Muscle of leg (tissue), 11 donors: ENCODE data around the gene CENPP. TPM values are rescaled to one million over a fixed set of nuclear protein-coding genes. Genes with fewer than 3 reads are reported as not detected.

Experiments used
- DNase-seq: peaks from one replicate; pipeline ENCODE4 v3.0.0; 2013
- H3K27ac ChIP-seq: one replicate; pipeline ENCODE4 v1.5.1; 2013; ENCODE audit warnings: mild to moderate bottlenecking, low read length, control low read depth
- H3K27me3 ChIP-seq: one replicate; pipeline ENCODE4 v1.6.1; 2013; ENCODE audit warnings: low read length; ENCODE audit not compliant: control insufficient read depth, insufficient read depth
- H3K36me3 ChIP-seq: one replicate; pipeline ENCODE4 v1.6.1; 2013; ENCODE audit warnings: low read length; ENCODE audit not compliant: control insufficient read depth, insufficient read depth
- H3K4me1 ChIP-seq: one replicate; pipeline ENCODE4 v1.6.1; 2013; ENCODE audit warnings: low read length; ENCODE audit not compliant: control insufficient read depth, insufficient read depth
- H3K4me3 ChIP-seq: one replicate; pipeline ENCODE4 v1.5.1; 2013; ENCODE audit warnings: low read length, control low read depth
- H3K9me3 ChIP-seq: replicated peaks from 2 replicates; pipeline ENCODE4 v1.6.1; 2013; ENCODE audit warnings: low read depth, low read length; ENCODE audit not compliant: control insufficient read depth
- WGBS: methylation state at CpG from one replicate; pipeline ENCODE4 v1.1.5; 2013; ENCODE audit warnings: missing lambda C conversion rate; ENCODE audit not compliant: insufficient coverage; 5-methylcytosine and 5-hydroxymethylcytosine counted together
- polyA plus RNA-seq, 8 donors: library from polyadenylated mRNA; unstranded; fragments of 120-200 nt; gene quantifications; one replicate each; pipeline versions ENCODE4 v1.2.1 to v1.2.3, GENCODE V29; 2013; ENCODE audit warnings: inconsistent platforms in 1 of 8, low replicate concordance in 1 of 8; ENCODE audit not compliant: insufficient read length in 8 of 8, insufficient read depth in 1 of 8
- total RNA-seq: library from RNA; stranded (reverse); fragments of 120-200 nt; gene quantifications from one replicate; pipeline ENCODE4 v1.2.4, GENCODE V29; 2013

Gene CENPP
- total and polyA plus RNA-seq, 9 donors, result 3.6 to 6.4 (median 5.5) TPM

DNA sequence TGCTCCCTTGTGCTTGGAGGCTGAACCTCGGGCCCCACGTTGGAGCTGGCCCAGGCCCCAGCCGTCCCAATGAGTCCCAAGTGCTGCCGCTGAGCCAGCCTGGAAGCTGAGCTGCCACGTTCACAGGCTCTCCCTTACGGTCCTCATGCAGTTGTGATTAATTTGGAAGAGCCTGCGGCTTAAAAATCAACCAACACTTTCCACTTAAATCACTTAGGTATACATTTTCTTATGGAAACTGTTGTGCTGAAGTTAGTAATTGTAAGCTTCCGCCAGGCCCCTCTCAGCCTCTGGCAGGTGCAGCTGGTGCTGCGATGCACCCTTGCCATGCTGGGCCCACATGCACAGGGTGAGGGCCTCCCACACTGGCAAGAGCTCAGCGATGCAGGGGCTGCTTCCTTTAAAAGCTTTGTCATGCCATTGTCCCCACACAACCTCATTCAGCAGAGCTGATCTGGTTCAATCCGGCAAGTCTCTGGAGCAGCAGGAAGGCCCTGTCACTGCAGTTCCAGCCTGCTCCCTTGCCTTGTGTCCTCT lies 283.2 kb downstream of the CENPP start:
- Histone ChIP-seq H3K4me1 (peaks cover 58% of the 10 kb centered on the region), H3K36me3 (peaks cover 18% of the 10 kb centered on the region), H3K9me3 (peaks cover 9% of the 10 kb centered on the region), H3K4me3 (no peak overlapping the region), H3K27me3 (no peaks in the 10 kb centered on the region), H3K27ac (peak overlapping the region; percentile 96)
- DNase-seq, result peak; percentile 92
- WGBS, result 12% methylated on average over 7 of the region's 11 CpGs

DNA sequence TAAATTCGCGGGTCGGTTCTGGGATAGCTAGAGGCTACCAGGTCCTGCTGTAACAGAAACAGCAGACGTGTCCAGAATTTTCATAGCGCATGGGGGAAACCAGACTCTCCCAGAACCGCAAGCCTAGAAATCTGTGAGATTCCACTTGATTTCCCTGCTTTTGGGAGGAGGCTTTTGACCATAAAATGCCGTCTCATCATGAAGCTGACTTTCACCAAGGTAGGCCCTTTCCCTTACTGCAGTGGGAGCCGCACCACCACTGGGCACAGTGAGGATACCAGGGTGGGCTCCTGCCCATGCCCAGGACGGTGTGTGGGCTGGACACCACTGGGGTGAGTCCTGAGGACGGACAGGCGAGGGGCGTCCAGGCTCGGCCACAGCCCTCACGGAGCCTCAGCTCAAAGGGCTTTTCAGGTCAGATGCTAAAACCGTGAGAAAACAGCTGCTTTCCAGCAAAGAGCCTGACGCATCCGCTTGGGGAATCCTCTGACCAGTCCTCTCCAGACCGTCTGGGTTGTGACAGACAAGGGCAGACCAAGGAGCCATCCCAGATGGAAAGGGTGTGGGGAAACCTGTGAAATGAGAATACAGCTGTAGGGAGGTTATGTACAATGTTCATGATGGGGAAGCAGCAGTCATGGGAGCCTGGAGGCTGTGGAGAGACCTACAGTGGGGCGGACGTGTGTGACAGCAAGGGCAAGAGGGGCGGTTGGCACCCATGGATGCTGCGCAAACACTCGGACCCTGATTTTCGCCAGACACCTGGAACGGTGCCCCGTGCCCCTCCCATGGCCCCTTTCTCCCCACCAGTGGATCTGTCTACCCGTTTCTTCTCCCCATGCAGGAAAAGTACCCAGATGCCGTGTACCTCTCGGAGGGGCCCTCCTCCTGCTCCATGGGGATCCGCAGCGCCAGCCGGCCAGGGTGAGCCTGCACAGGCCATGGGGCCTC lies 285.0 kb downstream of the CENPP start:
- H3K36me3 ChIP-seq, result peaks cover 25% of the 10 kb centered on the region
- 71% methylated on average over 29 of the region's 32 CpGs for WGBS
- no peaks in the 10 kb centered on the region for H3K27me3 ChIP-seq
- DNase-seq, result peak; percentile 93
- H3K4me3 ChIP-seq, result no peak overlapping the region
- H3K27ac ChIP-seq, result peak overlapping the region; percentile 96
- peaks cover 3% of the 10 kb centered on the region for H3K9me3 ChIP-seq
- H3K4me1 ChIP-seq, result peaks cover 67% of the 10 kb centered on the region

DNA sequence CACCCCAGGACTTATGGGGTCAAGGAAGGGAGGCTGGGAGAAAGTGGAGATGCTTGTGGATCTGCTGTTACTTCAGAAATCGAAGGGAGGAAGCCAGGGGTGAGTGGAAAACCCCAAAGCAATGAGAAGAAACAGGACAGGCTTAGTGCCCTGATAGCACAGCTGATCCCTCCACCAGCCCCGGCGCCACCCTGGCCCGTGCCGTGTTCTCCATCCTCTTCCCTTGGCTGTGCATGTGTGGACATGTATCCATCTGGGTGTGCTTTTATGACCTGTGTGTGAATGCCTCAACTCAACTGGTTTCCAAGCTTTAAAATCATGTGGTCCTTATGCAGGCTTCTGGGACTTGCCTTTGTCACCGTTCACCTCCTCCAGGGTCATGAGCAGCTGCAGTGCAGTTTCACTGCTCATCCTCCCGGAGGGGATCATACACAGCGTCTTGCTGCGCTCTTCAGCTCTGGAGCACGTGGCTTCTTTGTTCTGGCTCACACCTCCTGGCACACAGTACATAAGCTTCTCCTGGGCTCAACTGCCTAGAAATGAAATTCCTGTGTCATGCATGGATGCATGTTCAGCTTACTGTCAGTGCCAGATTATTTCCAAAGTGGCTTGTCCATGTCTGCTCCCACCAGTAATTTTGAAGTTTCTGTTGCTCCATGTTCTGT lies 286.0 kb downstream of the CENPP start:
- peaks cover 25% of the 10 kb centered on the region for H3K36me3 ChIP-seq
- no peaks in the 10 kb centered on the region for H3K27me3 ChIP-seq
- H3K4me3 ChIP-seq, result no peak overlapping the region
- H3K4me1 ChIP-seq, result peaks cover 77% of the 10 kb centered on the region
- no peaks in the 10 kb centered on the region for H3K9me3 ChIP-seq
- peak overlapping the region; percentile 96 for H3K27ac ChIP-seq
- peak; percentile 94 for DNase-seq
- 21% methylated on average over 6 of the region's 10 CpGs for WGBS

DNA sequence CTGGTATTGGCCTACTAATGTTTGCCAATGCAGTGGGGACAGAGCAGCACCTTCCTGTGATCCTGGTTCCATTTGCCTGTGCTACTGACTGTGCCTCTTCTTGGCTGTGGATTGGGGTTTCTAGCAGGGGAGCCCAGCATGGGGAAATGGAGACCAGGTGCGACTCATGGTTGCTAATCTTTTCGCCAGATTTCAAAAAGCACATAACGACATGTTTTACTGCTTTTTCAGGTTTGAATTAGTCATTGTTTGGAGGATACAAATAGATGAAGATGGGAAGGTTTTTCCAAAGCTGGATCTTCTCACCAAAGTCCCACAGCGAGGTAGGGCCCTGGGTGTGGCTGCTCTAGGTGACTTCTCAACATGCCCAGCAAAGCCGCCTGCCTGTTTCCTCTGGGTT lies 286.5 kb downstream of the CENPP start:
- no peak overlapping the region for H3K4me3 ChIP-seq
- peaks cover 27% of the 10 kb centered on the region for H3K36me3 ChIP-seq
- peaks cover 79% of the 10 kb centered on the region for H3K4me1 ChIP-seq
- WGBS, result 60% methylated on average over 1 of the region's 5 CpGs
- peak overlapping the region; percentile 96 for H3K27ac ChIP-seq
- H3K27me3 ChIP-seq, result no peaks in the 10 kb centered on the region
- H3K9me3 ChIP-seq, result no peaks in the 10 kb centered on the region
- peak; percentile 76 for DNase-seq

DNA sequence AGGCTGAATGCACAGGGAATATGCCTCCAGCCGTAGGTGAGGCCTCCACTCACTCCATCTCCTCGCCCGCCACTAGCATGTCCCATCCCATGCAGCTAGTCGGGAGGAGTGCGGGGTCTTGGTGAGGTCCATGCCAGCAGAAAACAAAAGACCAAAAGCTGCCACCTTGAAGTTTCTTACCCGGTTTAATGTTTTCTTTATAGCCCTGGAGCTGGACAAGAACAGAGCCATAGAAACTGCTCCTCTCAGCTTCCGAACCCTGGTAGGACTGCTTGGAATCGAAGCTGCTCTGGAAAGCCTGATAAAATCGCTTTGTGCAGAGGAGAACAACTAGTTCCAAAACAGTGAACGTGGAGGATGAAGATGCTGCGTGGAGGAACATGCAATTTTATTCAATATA lies 287.1 kb downstream of the CENPP start:
- Histone ChIP-seq H3K4me1 (peaks cover 81% of the 10 kb centered on the region), H3K27me3 (no peaks in the 10 kb centered on the region), H3K4me3 (no peak overlapping the region), H3K9me3 (no peaks in the 10 kb centered on the region), H3K27ac (peak overlapping the region; percentile 22), H3K36me3 (peaks cover 28% of the 10 kb centered on the region)
- DNase-seq, result no peak
- 76% methylated on average over 7 of the region's 11 CpGs for WGBS

DNA sequence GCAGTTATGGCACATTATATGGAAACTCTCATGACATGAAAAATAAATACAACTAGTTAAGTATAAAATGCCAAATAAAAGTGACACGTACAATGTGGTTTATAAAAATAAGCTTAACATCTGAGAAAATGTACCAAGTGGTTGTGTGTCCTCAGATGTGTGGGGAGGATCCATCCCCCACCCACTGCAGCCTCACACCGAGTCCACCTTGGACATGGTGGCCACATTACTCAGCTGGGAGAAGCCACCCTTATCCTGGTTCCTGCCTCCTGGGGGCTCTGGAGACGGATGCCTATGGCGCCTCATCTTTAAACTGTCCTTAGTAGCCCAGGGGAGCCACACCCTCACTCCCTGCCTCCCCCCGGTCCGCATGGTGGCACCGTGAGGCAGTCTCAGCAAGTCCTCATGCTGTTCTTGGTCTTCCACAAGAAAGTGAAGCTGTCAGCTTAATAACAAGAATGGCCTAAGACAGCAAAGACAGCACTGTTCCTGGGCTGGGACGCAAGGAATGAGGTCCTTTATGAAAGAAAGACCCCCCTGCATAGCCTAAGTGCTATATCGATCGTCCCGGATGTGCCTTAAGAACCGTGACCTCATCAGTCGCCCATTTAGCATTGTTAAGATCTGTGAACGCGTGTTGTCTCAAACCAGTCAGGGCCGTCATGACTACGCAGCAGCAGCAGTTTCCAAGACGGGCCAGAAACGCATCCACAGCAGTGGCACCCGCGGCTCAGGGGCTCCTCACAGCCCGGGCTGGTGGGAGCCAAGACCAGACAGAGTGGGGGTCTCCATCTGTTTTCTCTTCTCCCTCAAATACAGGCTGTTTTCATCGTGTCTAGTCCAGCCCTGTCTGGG lies 287.7 kb downstream of the CENPP start:
- Histone ChIP-seq H3K9me3 (no peaks in the 10 kb centered on the region), H3K4me1 (peaks cover 81% of the 10 kb centered on the region), H3K27me3 (no peaks in the 10 kb centered on the region), H3K4me3 (no peak overlapping the region), H3K27ac (peak overlapping the region; percentile 9), H3K36me3 (peaks cover 30% of the 10 kb centered on the region)
- 92% methylated on average over 21 of the region's 23 CpGs for WGBS
- no peak for DNase-seq

DNA sequence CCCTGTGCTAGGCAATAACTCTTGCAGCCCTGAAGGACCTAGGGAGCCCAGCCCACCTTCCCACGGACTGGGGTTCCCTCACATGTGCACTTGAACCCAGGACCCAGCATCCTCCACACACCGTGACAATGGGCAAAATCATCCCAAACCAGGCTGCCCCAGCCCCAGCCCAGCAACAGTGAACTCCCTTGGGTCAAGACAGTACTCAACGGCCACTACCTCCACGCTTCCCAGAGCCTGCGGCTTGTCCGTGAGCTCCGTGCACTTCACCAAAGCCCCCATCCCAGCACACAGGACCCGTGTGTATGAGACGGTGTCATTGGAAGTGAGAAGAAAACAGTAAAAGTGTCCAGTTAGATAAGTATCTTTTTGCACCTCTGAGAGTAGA lies 288.4 kb downstream of the CENPP start:
- 78% methylated on average over 2 of the region's 9 CpGs for WGBS
- Histone ChIP-seq H3K4me1 (peaks cover 80% of the 10 kb centered on the region), H3K36me3 (peaks cover 36% of the 10 kb centered on the region)

DNA sequence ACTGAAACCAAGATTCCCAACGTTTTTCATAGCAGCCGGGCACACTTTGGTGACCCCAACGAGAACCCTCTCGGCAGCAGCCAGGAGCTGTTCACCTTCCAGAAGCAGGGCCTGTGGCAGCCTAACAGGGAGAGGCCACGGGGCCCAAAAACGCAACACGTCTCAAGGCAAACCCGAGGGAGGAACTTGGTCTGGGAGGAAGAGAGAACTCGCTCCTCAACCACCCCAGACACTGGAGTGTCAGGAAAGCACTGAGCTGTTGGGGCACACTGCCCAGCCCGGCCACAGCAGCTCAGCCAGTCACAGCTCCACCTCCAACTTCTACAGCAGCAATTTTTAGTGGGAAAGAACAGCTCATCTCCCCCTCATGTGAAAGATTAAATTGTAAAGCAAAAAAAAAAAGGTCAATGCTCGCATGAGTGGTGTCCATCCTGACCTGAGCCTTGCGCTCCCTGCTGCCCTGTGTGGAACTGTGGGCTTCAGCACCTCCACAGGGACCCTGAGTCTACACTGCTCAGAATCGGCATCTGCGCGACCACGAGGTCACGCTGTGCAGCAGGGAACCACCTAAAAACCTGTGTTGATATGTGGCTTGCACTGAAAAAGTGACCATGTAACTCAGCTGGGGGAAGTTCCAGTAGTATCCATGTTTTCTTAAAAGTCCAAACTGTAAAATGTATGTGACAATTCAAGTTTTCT lies 289.2 kb downstream of the CENPP start:
- H3K36me3 ChIP-seq, result peaks cover 44% of the 10 kb centered on the region
- H3K9me3 ChIP-seq, result no peaks in the 10 kb centered on the region
- peak overlapping the region; percentile 93 for H3K27ac ChIP-seq
- peaks cover 72% of the 10 kb centered on the region for H3K4me1 ChIP-seq
- no peaks in the 10 kb centered on the region for H3K27me3 ChIP-seq
- H3K4me3 ChIP-seq, result no peak overlapping the region
- peak; percentile 77 for DNase-seq
- WGBS, result 66% methylated on average over 3 of the region's 17 CpGs

More for the DNA sequence above, 288.4 kb downstream of the CENPP start:
- no peak overlapping the region for H3K27ac ChIP-seq
- no peak overlapping the region for H3K4me3 ChIP-seq
- H3K9me3 ChIP-seq, result no peaks in the 10 kb centered on the region
- DNase-seq, result no peak
- H3K27me3 ChIP-seq, result no peaks in the 10 kb centered on the region

DNA sequence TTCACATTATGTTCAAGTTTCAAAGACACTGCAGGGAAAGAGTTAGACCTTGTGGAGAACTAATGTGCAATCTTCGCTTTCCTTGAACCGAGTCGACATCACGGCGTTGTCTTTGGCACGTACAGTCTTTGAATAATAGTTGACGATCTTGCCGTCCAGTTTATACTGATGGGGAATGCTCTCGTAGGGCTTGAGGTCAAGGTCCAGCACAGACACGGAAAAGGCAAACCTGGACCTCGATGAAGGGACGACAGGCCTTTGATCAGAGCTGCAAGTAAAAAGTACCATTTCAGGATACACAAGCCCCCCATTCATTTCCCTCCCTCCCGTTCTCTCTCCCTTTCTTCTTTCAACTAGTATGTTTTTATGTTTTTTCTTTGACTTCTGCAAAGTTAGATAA lies 290.0 kb downstream of the CENPP start:
- H3K27ac ChIP-seq, result peak overlapping the region; percentile 93
- DNase-seq, result peak; percentile 41

More for the DNA sequence above, 290.0 kb downstream of the CENPP start:
- Histone ChIP-seq H3K4me3 (no peak overlapping the region), H3K27me3 (no peaks in the 10 kb centered on the region), H3K36me3 (peaks cover 46% of the 10 kb centered on the region), H3K4me1 (peaks cover 63% of the 10 kb centered on the region), H3K9me3 (no peaks in the 10 kb centered on the region)
- 30% methylated on average over 9 of the region's 13 CpGs for WGBS
